ENCODE results near the gene THSD8. TPM values are rescaled to one million over a fixed set of nuclear protein-coding genes. Genes with fewer than 3 reads are reported as not detected.
"Not testable (repeated sequence)": the region's sequence is repeated elsewhere in the genome, so short reads cannot be mapped to it uniquely, and the experiment has no call there.

THSD8 gene
- total and polyA plus RNA-seq, 5 experiments from 2014 or later = 0.96 to 3.1 (median 1.0) TPM; not detected in 1

DNA sequence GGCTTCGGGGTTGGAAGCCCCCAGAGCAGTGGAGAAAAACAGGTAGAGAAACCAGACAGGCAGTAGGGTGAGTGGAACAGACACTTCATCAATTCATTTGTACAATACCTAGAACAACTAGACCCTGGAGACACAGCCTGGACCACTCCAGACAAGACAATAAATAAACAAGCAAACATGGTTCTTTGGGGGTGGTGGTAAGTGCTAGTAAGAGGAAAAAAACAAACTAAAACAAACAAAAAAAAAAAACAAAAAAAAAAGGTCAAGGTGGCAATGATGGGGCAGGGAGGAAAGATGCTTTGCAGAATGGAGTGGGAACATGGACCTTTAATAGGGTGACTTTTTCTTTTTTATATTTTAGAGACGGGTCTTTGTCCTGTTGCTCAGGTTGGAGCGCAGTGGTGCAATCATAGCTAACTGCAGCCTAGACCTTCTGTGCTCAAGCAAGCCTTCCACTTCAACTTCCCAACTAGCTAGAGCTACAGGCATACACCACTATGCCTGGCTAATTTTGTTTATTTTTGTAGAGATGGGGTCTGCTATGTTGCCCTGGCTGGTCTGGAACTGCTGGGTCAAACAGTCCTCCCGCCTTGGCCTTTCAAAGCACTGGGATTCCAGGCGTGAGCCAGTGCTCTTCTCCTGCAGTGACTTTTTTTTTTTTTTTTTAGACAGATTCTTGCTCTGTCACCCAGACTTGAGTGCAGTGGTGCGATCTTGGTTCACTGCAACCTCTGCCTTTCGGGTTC lies 7.5 kb upstream of the THSD8 start:
- peak in 3 of 10 donors; percentile 37 to 52 (median 45) for DNase-seq
- Mint-ChIP-seq H3K27me3 (peaks cover 0 to 4% (median 0%) of the 10 kb centered on the region in 5 donors), H3K27ac (peak overlapping the region; percentile 94 to 99 (median 97)), H3K4me1 (peaks cover 25 to 49% (median 36%) of the 10 kb centered on the region in 4 donors), H3K36me3 (peaks cover 1 to 25% (median 5%) of the 10 kb centered on the region in 3 donors), H3K4me3 (peak overlapping the region; percentile 64 to 99 (median 84)), H3K9me3 (peaks cover 0 to 4% (median 0%) of the 10 kb centered on the region in 9 donors)
- POLR2A ChIA-PET = interaction anchor here (0.5 to 14.5 kb wide), 12 partner anchors 7 to 1921 kb away, joined by 3 to 1021 read pairs (median 4); partner anchors contain the start of genes HOOK2, PRDX2, RNASEH2A and THSD8
- no peak for ATAC-seq

GRCh38 chr19:12794971-12795381 lies 6.9 kb upstream of the THSD8 start:
- peaks cover 0 to 4% (median 0%) of the 10 kb centered on the region in 9 donors for H3K9me3 Mint-ChIP-seq
- peaks cover 0 to 4% (median 0%) of the 10 kb centered on the region in 5 donors for H3K27me3 Mint-ChIP-seq
- H3K27ac Mint-ChIP-seq = peak overlapping the region; percentile 94 to 99 (median 97)
- DNase-seq (no peak), ATAC-seq (no peak)
- H3K4me1 Mint-ChIP-seq = peaks cover 25 to 47% (median 39%) of the 10 kb centered on the region in 4 donors
- POLR2A ChIA-PET = interaction anchor here (0.5 to 14.5 kb wide), 9 partner anchors 9 to 1921 kb away, joined by 3 to 1021 read pairs (median 5); partner anchors contain the start of genes HOOK2, RNASEH2A and TNPO2
- peaks cover 1 to 27% (median 5%) of the 10 kb centered on the region in 3 donors for H3K36me3 Mint-ChIP-seq
- peak overlapping the region in 9 of 10 donors; percentile 10 to 99 (median 73) for H3K4me3 Mint-ChIP-seq

DNA sequence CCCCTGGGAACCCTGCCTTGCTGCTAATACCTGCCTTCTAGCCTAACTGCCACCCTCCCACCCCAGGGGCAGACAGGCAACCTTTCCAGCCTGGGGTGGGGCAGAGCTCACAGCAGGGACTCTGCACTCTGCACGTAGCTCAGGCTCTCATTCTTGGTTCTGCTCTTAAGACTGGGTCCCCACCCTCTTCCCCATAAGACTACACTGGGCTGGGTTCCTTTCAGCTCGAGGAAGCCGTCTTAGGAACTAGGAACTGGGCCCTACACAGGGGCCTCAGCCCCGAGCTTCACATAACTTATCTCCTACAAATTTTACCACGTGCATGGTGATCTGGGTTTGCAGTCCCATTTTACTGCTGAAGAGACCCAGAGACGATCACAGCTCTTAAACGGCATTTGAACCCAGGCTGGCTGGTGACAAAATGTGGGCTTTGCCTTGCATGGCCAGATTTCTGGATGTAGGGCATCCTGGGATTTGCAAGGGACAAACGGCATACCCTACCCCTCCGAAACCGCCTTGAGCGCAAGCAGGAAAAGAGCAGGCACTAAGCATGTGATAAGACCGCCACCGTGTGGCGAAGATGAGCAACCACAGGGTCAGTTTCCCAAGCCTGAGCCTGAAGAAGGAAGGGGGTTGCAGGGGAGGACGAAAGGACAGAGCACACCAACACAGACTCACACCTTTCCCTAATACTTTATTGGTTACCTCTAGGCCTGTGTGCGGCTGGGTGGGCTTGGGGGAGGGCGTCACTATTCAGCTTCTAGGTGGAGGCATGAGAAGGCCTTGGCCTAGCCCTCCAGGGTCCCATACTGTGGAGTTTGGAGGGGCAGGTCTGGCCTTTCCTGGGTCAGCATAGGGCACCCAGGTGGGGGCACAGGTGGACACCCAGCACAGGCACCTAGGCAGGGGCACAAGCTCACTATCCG lies 5.5 kb upstream of the THSD8 start:
- peaks cover 1 to 27% (median 5%) of the 10 kb centered on the region in 3 donors for H3K36me3 Mint-ChIP-seq
- H3K27me3 Mint-ChIP-seq = peaks cover 0 to 2% (median 0%) of the 10 kb centered on the region in 5 donors
- peak; percentile 58 to 86 (median 74) for DNase-seq
- peaks cover 19 to 45% (median 39%) of the 10 kb centered on the region in 4 donors for H3K4me1 Mint-ChIP-seq
- peak overlapping the region; percentile 61 to 88 (median 84) for H3K4me3 Mint-ChIP-seq
- H3K27ac Mint-ChIP-seq = peak overlapping the region; percentile 90 to 98 (median 95)
- POLR2A ChIA-PET = interaction anchor here (0.6 to 14.5 kb wide), 7 partner anchors 10 to 356 kb away, joined by 3 to 1021 read pairs (median 5); partner anchors contain the start of genes DHPS, HOOK2, RNASEH2A and TNPO2
- no peak for ATAC-seq
- peaks cover 0 to 4% (median 0%) of the 10 kb centered on the region in 9 donors for H3K9me3 Mint-ChIP-seq

DNA sequence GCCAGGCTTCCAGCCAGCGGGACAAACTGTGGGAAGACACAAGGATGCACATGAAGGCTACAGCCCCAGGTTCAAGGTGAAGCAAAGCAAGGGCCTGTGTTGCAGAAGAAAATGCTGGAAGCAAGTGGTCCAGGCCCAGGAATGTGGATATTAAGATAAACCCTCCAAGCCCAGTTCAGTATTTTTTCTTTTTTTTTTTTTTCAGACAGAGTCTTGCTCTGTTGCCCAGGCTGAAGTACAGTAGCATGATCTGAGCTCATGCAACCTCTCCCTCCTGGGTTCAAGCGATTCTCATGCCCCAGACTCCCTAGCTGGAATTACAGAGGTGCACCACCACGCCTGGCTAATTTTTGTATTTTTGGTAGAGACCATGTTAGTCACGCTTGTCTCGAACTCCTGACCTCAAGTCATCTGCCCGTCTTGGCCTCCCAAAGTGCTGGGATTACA lies 4.7 kb upstream of the THSD8 start:
- ATAC-seq (no peak), DNase-seq (no peak)
- Mint-ChIP-seq H3K27ac (peak overlapping the region in 2 of 10 donors; percentile 4 to 96), H3K9me3 (peaks cover 0 to 4% (median 0%) of the 10 kb centered on the region in 9 donors), H3K36me3 (peaks cover 1 to 27% (median 5%) of the 10 kb centered on the region in 3 donors), H3K27me3 (peaks cover 0 to 2% (median 0%) of the 10 kb centered on the region in 5 donors), H3K4me1 (peaks cover 20 to 47% (median 41%) of the 10 kb centered on the region in 4 donors), H3K4me3 (no peak overlapping the region)
- POLR2A ChIA-PET = interaction anchor here (1.0 to 14.5 kb wide), 3 partner anchors 9 to 38 kb away, joined by 5 to 1021 read pairs (median 15); partner anchors contain the start of genes HOOK2 and RNASEH2A

- H3K27ac Mint-ChIP-seq, H3K4me3 Mint-ChIP-seq, H3K9me3 Mint-ChIP-seq, DNase-seq, ATAC-seq, H3K27me3 Mint-ChIP-seq: not testable (repeated sequence)
- POLR2A ChIA-PET = interaction anchor here (0.6 to 14.5 kb wide), 4 partner anchors 9 to 115 kb away, joined by 4 to 1021 read pairs (median 10); partner anchors contain the start of genes HOOK2 and RNASEH2A
- Mint-ChIP-seq H3K4me1 (peaks cover 24 to 50% (median 45%) of the 10 kb centered on the region in 4 donors), H3K36me3 (peaks cover 1 to 27% (median 5%) of the 10 kb centered on the region in 3 donors)
Measured at GRCh38 chr19:12797607-12798006, 4.3 kb upstream of the THSD8 start.

- POLR2A ChIA-PET = interaction anchor here (0.8 to 14.5 kb wide), 4 partner anchors 8 to 351 kb away, joined by 3 to 1021 read pairs (median 32); partner anchors contain the start of genes HOOK2, IER2, JUNB and STX10
- H3K36me3 Mint-ChIP-seq = peaks cover 0 to 21% (median 0%) of the 10 kb centered on the region in 3 donors
- ATAC-seq (no peak), DNase-seq (no peak)
- peak overlapping the region in 3 of 10 donors; percentile 47 to 69 (median 48) for H3K27ac Mint-ChIP-seq
- H3K27me3 Mint-ChIP-seq = no peaks in the 10 kb centered on the region
- peak overlapping the region; percentile 30 to 94 (median 88) for H3K4me3 Mint-ChIP-seq
- H3K4me1 Mint-ChIP-seq = peaks cover 20 to 38% (median 33%) of the 10 kb centered on the region in 4 donors
- no peaks in the 10 kb centered on the region for H3K9me3 Mint-ChIP-seq
Measured at GRCh38 chr19:12799742-12800465, 2.0 kb upstream of the THSD8 start.

DNA sequence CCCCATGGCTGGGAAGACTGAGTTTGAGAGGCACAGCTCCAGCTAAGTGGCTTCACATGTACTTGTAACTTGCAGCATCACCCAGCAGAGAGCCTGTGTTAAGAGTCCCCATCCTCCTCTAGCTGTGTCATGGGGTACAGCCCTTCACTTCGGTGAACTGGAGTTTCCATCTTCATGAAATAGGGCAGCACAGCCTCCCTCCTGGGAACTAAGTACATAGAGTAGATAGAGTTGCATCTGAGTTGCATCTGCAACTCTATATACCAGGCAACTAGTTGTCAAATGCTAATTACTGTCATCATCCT lies 1.5 kb upstream of the THSD8 start:
- Mint-ChIP-seq H3K27me3 (no peaks in the 10 kb centered on the region), H3K4me1 (peaks cover 20 to 36% (median 31%) of the 10 kb centered on the region in 4 donors), H3K4me3 (peak overlapping the region; percentile 84 to 94 (median 88)), H3K9me3 (no peaks in the 10 kb centered on the region), H3K27ac (peak overlapping the region; percentile 39 to 91 (median 69)), H3K36me3 (peaks cover 0 to 21% (median 0%) of the 10 kb centered on the region in 3 donors)
- ATAC-seq (no peak), DNase-seq (no peak)
- POLR2A ChIA-PET = interaction anchor here (0.6 to 14.5 kb wide), 6 partner anchors 8 to 350 kb away, joined by 3 to 1021 read pairs (median 4); partner anchors contain the start of genes HOOK2, IER2, JUNB and STX10

DNA sequence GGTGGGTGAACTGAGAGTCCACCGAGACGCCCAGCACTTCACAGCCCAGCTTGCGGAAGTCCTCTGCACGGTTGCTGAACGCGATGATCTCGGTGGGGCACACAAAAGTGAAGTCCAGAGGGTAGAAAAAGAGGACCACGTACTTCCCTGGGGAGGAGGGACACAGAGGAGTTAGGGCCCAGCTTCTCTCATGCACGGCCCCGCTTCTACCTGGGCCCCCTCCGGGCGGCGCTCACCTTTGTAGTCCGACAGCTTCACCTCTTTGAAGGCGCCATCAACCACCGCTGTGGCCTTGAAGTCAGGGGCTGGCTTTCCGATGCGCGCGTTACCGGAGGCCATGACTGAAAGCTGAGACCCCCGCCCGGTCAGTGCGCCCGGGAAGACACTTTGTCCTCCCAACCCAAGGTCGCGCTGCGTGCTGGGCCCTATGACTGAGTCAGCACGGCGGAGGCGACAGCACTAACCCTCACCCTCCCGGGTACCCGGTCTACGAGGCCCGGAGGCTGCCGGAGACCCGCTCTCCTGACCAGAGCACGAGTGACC lies 875 bp upstream of the THSD8 start:
- DNase-seq (no peak), ATAC-seq (peak in 1 of 2 donors; percentile 15)

GRCh38 chr19:12802267-12803106 lies 618 bp downstream of the THSD8 start:
- no peaks in the 10 kb centered on the region for H3K27me3 Mint-ChIP-seq
- no peaks in the 10 kb centered on the region for H3K9me3 Mint-ChIP-seq
- DNase-seq (no peak), ATAC-seq (no peak)
- peak overlapping the region in 9 of 10 donors; percentile 28 to 84 (median 49) for H3K27ac Mint-ChIP-seq
- H3K4me3 Mint-ChIP-seq = peak overlapping the region; percentile 83 to 94 (median 88)
- POLR2A ChIA-PET = interaction anchor here (0.5 to 14.5 kb wide), 8 partner anchors 10 to 250 kb away, joined by 3 to 1021 read pairs (median 5); partner anchors contain the start of genes FBXW9, HOOK2, JUNB and TRIR
- peaks cover 0 to 17% (median 0%) of the 10 kb centered on the region in 3 donors for H3K36me3 Mint-ChIP-seq
- peaks cover 17 to 38% (median 31%) of the 10 kb centered on the region in 4 donors for H3K4me1 Mint-ChIP-seq

More for the DNA sequence above, 875 bp upstream of the THSD8 start:
- H3K27me3 Mint-ChIP-seq = no peaks in the 10 kb centered on the region
- POLR2A ChIA-PET = interaction anchor here (0.6 to 14.5 kb wide), 5 partner anchors 9 to 151 kb away, joined by 3 to 1021 read pairs (median 5); partner anchors contain the start of genes HOOK2 and JUNB
- H3K4me1 Mint-ChIP-seq = peaks cover 17 to 33% (median 27%) of the 10 kb centered on the region in 4 donors
- H3K27ac Mint-ChIP-seq = peak overlapping the region; percentile 44 to 91 (median 79)
- no peaks in the 10 kb centered on the region for H3K9me3 Mint-ChIP-seq
- H3K36me3 Mint-ChIP-seq = peaks cover 0 to 21% (median 0%) of the 10 kb centered on the region in 3 donors
- peak overlapping the region; percentile 84 to 94 (median 88) for H3K4me3 Mint-ChIP-seq

DNA sequence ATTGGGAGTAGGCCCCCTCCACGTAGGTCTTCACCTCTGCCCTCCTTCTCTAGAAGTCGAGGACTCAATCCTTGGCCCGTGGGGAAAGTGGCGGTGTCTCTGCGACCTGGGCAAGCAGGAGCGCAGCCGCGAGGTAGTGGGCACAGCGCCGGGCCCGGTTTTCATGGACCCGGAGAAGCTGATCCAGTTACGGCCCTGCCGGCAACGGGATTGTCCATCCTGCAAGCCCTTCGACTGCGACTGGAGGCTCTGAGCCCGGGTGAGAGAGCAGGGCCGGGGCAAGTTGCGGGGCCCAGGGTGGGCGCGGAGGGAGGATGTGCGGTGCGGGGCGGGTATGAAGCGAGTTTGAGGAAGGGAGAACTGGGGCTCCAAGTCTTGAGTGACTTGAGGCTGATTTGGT lies 2.2 kb downstream of the THSD8 start:
- Mint-ChIP-seq H3K4me1 (peaks cover 17 to 38% (median 31%) of the 10 kb centered on the region in 4 donors), H3K27me3 (no peaks in the 10 kb centered on the region), H3K36me3 (peaks cover 0 to 13% (median 0%) of the 10 kb centered on the region in 3 donors), H3K4me3 (peak overlapping the region in 1 of 10 donors; percentile 38), H3K27ac (no peak overlapping the region), H3K9me3 (no peaks in the 10 kb centered on the region)
- POLR2A ChIA-PET = interaction anchor here (0.7 to 14.5 kb wide), 4 partner anchors 9 to 1100 kb away, joined by 3 to 1021 read pairs (median 34); partner anchors contain the start of genes HOOK2 and JUNB
- DNase-seq (no peak), ATAC-seq (no peak)
